HG03457 (cell line): ENCODE measurements around the gene UCKL1.
"Not testable (repeated sequence)": the region's sequence is repeated elsewhere in the genome, so short reads cannot be mapped to it uniquely, and the experiment has no call there.

Source experiments
- ATAC-seq: cut with Tn5 transposase; IDR thresholded peaks from one replicate; pipeline ENCODE4 v1.9.1; 2021; ENCODE audit warnings: moderate number of reproducible peaks; ENCODE audit not compliant: unreplicated experiment

UCKL1 gene

DNA sequence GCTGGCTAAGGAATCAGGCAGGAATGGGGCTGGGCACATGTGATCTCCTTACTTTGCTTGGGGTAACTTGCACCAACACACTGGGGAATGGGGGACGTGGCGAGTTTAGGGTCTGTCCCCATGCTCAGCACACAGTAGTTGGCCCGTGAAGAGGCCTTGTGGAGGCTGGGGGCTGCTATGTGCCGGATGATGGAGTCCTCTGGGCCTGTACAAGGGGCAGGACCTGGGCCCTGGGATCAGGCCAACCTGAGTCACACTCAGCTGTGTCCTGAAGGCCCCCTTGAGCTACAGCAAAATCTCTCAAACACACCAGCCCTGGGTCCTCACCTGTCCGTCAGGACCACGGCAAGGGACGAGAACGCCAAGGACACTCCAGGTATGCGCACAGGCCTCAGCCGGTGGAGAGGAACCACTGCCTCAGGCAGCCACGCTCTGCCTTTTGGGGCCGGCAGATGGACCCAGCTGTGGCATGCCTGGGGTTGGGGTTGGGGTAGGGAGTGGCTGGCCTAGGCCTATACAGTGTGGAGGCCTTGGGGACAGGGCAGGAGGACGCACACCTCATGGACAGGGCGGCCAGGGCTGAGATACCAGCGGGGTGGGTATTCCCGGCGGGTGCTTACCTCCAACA, 11.1 kb downstream of the UCKL1 start:
- ATAC-seq, result no peak

GRCh38 chr20:63944078-63944941, 11.9 kb downstream of the UCKL1 start:
- ATAC-seq, result no peak

DNA sequence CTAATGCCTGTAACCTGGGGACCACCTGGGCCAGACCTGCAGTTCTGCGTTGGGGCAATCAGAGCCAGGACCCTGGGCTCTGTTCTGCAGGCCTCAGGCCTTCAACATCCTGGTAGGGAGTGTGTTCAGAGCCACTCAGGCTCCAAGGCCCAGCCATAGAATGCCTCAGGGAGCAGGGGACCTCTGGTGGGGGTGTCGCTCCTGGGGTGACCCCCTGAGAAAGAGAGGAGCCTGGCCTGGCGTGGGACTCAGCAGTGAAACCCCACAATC, 12.5 kb downstream of the UCKL1 start:
- ATAC-seq, result no peak

GRCh38 chr20:63942969-63943807, 13.0 kb downstream of the UCKL1 start:
- no peak for ATAC-seq

DNA sequence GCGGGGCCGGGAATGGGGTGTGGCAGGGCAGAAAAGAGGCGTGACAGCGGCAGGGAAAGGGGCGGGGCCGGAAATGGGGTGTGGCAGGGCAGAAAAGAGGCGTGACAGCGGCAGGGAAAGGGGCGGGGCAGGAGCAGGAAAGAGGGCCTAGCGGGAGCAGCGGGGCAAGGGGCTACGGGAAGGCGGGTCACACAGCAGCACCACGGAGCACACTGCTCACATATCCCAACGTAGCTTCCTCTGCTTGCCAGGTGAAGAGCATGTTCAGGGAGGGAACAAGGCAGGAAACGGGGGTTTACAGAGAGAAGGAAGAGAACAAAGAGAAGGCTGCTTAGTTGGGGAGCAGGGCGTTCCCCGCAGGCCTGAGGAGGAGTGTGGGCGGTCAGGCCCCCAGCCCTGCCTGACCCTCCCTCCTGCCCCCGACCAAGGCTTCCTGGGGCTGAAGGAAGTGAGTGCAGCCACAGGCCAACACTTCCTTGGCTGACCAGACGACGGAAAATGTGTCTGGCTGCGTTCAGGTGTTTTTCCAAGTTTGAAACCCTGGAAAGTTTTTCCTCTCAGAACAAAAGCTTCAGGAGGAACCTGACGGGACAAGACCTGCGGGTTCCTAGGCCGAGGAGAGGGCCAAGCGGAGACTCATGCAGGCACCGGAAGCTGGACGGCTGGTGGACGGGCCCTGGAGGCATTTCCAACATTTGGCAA, 13.8 kb downstream of the UCKL1 start:
- ATAC-seq, result no peak

GRCh38 chr20:63941282-63942081, 14.7 kb downstream of the UCKL1 start:
- no peak for ATAC-seq

GRCh38 chr20:63940472-63941266, 15.5 kb downstream of the UCKL1 start:
- ATAC-seq, result no peak

DNA sequence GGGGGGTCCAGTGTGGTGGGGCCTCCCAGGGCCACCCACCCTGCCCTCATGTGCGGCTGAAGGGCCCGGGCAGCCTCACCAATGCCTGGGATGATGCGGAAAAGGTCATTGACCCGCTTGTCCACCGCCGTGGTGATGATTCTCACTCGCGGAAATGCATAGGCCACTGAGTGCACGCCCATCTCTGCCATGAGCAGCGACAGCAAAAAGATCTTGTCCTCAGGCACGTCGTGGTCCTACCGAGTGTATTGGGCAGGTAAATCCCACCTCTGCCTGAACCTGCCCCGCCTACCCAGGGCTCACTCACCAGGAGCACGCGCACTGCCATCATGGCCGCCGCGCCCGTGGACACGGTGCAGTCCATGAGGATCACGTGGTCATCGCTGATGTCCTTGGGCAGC, 16.1 kb downstream of the UCKL1 start:
- ATAC-seq, result no peak

DNA sequence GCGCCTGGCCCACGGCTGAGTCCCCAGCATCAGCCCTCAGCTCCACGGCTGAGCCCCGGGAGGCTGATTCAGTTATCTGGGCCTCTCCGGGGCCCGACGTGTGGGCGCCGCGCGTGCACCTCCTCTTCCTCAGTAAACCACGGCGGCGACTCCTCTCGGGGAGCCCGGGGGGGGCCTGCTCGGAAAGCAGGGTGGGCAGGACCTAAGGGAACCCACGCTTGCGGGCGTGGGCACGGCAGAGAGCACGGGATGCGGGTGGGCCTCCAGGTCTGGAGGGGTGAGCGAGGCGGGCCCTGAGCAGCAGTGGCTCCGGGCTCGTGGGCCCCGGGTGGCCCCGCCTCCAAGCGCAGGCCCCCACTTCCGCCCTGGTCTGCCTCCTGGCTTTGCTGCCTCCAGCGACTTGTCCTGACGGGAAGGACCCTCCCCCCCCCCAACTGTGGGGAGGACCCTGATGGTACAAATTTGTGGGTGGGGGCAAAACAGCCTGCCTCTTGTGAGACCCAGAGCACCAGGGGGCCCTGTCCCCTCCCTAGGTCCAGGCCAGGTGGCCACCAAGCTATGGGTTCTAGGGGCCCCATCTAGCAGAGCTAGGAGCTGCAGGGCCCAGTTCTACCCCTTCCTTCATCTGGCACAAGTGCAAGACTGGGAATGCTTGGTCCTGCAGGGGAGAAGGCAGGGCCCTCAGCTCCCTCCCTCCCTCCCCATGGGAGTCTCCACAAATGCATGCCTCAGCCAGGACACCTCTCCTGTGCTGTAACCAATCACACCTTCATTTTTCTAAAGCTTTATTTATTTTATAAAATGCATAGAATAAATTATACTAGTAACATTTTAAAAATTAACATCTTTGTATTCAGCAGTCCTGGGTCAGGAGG, 16.9 kb downstream of the UCKL1 start:
- ATAC-seq, result no peak

DNA sequence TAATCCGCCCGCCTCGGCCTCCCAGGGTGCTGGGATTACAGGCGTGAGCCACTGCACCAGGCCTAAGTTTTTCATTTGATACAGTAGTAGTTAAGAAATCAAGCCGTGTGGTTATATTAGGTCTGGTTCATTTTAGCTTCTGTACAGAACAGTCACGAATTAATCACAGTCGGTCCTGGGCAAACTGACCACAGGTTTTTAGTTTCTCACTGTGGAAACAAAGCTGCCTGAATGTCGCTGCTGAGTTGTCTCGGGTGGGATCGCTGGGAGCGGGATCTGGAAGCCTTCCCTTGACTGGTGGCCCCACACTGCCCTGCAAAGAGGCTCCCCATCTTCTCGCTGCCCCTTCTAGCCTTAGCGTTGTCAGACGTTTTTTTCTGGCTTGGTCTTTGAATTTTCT, 18.6 kb downstream of the UCKL1 start:
- no peak for ATAC-seq

DNA sequence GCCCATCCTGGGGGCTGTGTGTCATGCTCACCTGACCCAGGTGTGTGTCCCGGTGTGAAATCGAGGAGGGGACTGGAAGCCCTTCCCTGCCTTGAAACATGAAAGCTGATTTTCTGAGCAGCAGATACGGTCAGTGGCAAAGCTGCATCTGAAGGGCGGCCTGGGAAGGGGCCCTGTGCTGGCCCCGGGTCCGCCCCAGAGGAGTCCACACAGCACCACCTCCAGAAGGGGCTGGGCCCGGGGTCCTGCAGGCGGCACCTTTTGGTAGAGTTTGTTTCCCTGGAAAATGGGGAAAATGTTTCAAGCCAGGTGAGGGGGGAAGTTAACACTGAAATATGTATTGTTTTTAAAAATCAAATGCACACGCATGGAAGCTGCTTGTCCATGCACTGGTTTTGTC, 20.8 kb downstream of the UCKL1 start:
- ATAC-seq, result no peak

DNA sequence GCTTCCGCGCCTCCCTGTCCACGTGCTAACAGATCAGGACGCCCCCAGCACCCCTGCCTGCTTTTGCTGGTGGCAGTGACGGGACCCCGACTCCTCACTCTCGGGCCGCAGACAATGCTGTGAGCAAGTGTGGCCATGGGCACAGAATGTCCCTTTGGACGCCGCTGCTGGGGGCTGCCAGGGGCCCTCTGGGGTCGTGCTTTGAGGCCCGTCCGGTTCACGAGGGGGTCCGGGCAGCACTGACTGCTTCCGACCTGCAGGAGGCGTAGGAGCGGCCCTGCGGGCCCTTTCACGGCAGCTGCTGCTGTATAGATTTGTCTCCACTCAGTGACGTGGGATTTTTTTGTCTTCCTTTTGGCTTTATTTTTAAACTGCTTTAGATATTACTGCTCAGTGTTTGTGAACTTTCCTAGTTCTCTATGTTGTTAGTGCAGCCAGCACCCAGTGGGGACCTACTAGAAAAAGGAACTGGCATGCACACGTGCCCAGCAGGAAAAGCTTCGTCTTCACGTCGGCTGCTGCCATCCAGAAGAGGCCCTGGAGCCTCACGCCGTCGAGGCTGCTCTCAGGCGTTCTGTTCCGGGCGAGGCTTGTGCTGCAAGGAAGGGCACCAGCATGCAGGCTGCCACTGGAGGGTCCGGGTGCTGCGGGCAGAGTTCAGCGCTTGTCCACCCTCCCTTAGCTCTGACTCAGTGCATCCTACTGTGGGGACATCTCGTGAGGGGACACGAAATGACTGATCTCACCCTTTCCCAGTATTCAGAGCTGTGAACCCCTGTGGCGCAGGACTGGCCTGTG, 21.7 kb downstream of the UCKL1 start:
- no peak for ATAC-seq

DNA sequence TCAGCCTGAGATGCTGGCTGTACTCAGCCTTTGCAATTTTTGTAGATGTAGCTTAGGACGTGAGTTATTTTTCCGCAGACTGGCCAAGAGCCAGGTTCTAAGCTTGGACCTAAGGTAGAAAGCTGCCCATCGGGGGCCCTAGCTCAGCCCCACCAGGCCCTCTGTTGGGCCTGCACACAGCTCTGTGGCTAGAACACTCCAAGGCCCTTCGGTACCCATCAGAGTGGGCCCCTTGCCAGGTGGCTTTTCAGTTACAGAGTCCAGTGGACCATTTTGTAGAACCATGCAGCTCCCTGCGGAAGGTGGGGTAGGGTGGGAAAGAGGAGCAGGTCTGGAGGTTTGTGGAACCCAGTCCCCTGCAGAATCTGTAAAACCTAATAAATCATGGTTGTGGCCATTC, 22.6 kb downstream of the UCKL1 start:
- ATAC-seq, result no peak

- no peak for ATAC-seq
Measured at GRCh38 chr20:63932606-63933160, 23.5 kb downstream of the UCKL1 start.

DNA sequence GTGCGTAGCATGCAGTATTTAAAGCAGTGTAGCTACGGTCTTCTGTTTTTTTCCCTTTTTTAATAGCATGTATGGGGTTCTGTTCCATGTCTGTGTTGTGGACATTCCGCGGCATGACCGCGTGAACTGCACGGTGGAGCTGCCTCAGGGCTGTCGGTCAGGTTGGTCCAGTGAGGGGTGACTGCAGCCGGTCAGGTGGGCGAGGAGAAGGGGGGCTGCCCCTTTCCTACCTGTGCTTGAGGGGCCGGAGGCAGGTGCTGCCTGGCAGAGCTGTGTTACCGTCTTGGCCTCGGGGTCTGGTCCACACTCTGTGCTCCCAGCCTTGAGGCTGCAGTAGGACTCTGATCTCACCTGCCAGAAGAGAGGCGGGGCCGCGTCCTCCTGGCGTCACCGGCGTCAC, 24.5 kb downstream of the UCKL1 start:
- no peak for ATAC-seq

GRCh38 chr20:63930971-63931553, 25.2 kb downstream of the UCKL1 start:
- ATAC-seq, result no peak

- ATAC-seq, result not testable (repeated sequence)
Measured at GRCh38 chr20:63929473-63929883, 26.7 kb downstream of the UCKL1 start.
